ENCODE results near the gene WNT10A. TPM values are rescaled to one million over a fixed set of nuclear protein-coding genes. Genes with fewer than 3 reads are reported as not detected.

The WNT10A gene
- total RNA-seq, 6 experiments from 2014 or later, result 0.31 TPM; not detected in 5

- H3K27ac ChIP-seq, result no peak overlapping the region
- TF ChIP-seq POLR2A (IDR thresholded peaks at IDR 0.05), result no peak
- TF ChIP-seq, protein P1, sequence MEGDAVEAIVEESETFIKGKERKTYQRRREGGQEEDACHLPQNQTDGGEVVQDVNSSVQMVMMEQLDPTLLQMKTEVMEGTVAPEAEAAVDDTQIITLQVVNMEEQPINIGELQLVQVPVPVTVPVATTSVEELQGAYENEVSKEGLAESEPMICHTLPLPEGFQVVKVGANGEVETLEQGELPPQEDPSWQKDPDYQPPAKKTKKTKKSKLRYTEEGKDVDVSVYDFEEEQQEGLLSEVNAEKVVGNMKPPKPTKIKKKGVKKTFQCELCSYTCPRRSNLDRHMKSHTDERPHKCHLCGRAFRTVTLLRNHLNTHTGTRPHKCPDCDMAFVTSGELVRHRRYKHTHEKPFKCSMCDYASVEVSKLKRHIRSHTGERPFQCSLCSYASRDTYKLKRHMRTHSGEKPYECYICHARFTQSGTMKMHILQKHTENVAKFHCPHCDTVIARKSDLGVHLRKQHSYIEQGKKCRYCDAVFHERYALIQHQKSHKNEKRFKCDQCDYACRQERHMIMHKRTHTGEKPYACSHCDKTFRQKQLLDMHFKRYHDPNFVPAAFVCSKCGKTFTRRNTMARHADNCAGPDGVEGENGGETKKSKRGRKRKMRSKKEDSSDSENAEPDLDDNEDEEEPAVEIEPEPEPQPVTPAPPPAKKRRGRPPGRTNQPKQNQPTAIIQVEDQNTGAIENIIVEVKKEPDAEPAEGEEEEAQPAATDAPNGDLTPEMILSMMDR (IDR thresholded peaks at IDR 0.05), result no peak
- WGBS (ENCODE audit: insufficient coverage, low coverage, low lambda C conversion rate, missing lambda C conversion rate), result 39% methylated on average over 6 of the region's 19 CpGs
- no peaks in the 10 kb centered on the region for H3K36me3 ChIP-seq
- no peaks in the 10 kb centered on the region for H3K9me3 ChIP-seq
- H3K4me1 ChIP-seq, result peaks cover 0 to 4% (median 0%) of the 10 kb centered on the region in 4 donors
- no peak for DNase-seq
- no peak for ATAC-seq
- intact Hi-C loops (cut with DNase I), result no loop called here
- H3K27me3 ChIP-seq, result peaks cover 0 to 17% of the 10 kb centered on the region in 2 donors
- no peak overlapping the region for H3K4me3 ChIP-seq
These were observed 10.9 kb downstream of the WNT10A start for GRCh38 chr2:218891275-218892135.

GRCh38 chr2:218892693-218893348 lies 12.2 kb downstream of the WNT10A start:
- WGBS (ENCODE audit: insufficient coverage, low coverage, low lambda C conversion rate, missing lambda C conversion rate), result 0% methylated on average over 10 of the region's 72 CpGs
- H3K4me3 ChIP-seq, result peak overlapping the region; percentile 5 to 44 (median 26)

DNA sequence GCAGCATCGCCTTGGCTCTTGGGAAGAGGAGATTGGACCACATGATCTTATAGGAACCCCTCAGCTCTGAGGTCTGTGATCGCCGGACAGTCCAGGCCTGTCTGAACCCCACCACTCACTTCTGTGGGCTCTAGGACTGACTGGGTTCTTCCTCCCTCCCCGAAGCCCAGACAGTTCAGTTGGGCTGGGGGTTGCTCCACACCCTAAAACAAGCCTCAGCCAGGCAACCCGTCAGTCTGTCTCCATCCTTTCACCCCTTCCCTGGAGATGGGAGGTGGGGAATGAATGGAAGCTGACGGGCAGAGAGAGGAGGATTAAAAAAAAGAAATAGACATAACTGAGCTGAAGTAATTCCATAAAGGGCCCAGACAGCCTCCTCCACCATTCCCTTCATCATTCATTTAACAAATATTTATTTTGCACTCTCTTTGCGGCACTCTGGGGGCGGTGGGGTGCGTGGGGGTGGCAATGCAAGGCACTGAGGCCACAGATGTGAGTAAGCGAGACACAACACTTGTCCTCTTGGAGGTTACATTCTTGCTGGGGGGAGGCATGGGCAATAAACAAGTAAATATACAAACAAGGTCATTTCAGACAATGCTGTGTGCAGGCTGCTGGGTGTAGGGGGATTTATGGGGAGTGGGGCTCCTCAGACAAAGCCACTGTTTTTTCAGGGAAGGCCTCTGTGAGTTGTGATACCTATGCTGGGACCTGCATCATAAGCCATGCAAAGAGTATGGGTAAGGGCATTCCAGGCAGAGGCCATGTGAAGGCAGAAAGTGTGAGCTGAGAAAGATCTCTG lies 12.9 kb downstream of the WNT10A start:
- Histone ChIP-seq H3K4me3 (peak overlapping the region in 1 of 3 donors; percentile 44), H3K4me1 (peaks cover 0 to 12% (median 0%) of the 10 kb centered on the region in 4 donors), H3K36me3 (no peaks in the 10 kb centered on the region), H3K9me3 (no peaks in the 10 kb centered on the region), H3K27me3 (peaks cover 0 to 31% of the 10 kb centered on the region in 2 donors), H3K27ac (no peak overlapping the region)
- TF ChIP-seq, protein P1 (IDR thresholded peaks at IDR 0.05), result no peak
- TF ChIP-seq POLR2A (IDR thresholded peaks at IDR 0.05), result no peak
- 38% methylated on average over 7 of the region's 10 CpGs for WGBS (ENCODE audit: insufficient coverage, low coverage, low lambda C conversion rate, missing lambda C conversion rate)
- intact Hi-C loops (cut with DNase I), result no loop called here
- DNase-seq (no peak), ATAC-seq (no peak)

More at GRCh38 chr2:218892693-218893348, 12.2 kb downstream of the WNT10A start:
- intact Hi-C loops (cut with DNase I), result no loop called here
- H3K27me3 ChIP-seq, result peaks cover 0 to 23% of the 10 kb centered on the region in 2 donors
- ATAC-seq (peak; percentile 76 to 89 (median 85)), DNase-seq (peak; percentile 69 to 76 (median 76))
- H3K27ac ChIP-seq, result no peak overlapping the region
- peaks cover 0 to 4% (median 0%) of the 10 kb centered on the region in 4 donors for H3K4me1 ChIP-seq
- no peak for TF ChIP-seq POLR2A (IDR thresholded peaks at IDR 0.05)
- TF ChIP-seq, protein P1 (IDR thresholded peaks at IDR 0.05), result peak in 3 of 4 donors; percentile 51 to 64 (median 52)
- H3K36me3 ChIP-seq, result no peaks in the 10 kb centered on the region
- no peaks in the 10 kb centered on the region for H3K9me3 ChIP-seq

DNA sequence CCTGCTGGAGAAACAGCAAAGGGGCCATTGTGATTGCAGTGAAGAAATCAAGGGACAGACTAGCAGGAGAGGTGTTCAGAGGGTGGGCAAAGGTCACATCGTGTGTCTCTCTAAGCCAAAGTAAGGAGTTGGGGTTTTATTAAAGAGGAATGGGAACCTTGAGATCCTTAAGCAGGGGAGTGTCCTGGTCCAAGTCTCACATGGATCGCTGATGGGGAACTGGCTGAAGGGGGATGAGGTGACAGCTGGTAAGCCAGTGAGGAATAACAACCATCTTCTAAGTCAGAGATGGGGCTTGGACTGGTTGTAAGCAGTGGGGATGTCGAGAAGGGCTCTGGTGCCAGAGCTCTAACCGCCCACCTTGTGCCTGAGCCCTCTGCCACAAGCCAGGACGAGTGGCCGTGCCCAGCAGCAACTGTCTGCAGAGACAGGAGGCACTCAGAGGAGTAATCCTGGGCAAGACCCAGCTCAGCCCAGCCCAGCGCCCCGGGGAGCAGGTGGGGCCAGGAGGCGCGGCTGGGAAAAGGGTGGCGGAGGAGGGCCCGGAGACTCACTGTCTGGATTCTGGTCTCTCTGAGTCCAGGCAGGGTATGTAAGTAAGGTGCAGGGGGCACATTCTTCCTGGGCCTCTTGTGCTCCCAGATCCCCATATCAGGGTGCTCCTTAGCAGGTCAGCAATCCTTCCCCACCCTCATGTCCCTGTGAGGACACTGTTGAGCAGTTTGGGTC lies 13.7 kb downstream of the WNT10A start:
- H3K27me3 ChIP-seq, result peaks cover 0 to 38% of the 10 kb centered on the region in 2 donors
- ATAC-seq, result no peak
- DNase-seq, result no peak

More for the DNA sequence above, 13.7 kb downstream of the WNT10A start:
- WGBS (ENCODE audit: insufficient coverage, low coverage, low lambda C conversion rate, missing lambda C conversion rate), result 0% methylated on average over 1 of the region's 12 CpGs
- H3K4me1 ChIP-seq, result peaks cover 0 to 12% (median 0%) of the 10 kb centered on the region in 4 donors
- H3K9me3 ChIP-seq, result no peaks in the 10 kb centered on the region
- intact Hi-C loops (cut with DNase I), result no loop called here
- no peak for TF ChIP-seq POLR2A (IDR thresholded peaks at IDR 0.05)
- TF ChIP-seq, protein P1 (IDR thresholded peaks at IDR 0.05), result no peak
- no peak overlapping the region for H3K27ac ChIP-seq
- no peaks in the 10 kb centered on the region for H3K36me3 ChIP-seq
- no peak overlapping the region for H3K4me3 ChIP-seq
